HG02759 (cell line): ENCODE results near the gene IL19.
"Not testable (repeated sequence)": the region's sequence is repeated elsewhere in the genome, so short reads cannot be mapped to it uniquely, and the experiment has no call there.

ENCODE experiments used
- ATAC-seq: cut with Tn5 transposase; IDR thresholded peaks from one replicate; pipeline ENCODE4 v1.9.1; 2021; ENCODE audit warnings: mild to moderate bottlenecking, moderate library complexity; ENCODE audit not compliant: unreplicated experiment

IL19 gene

DNA sequence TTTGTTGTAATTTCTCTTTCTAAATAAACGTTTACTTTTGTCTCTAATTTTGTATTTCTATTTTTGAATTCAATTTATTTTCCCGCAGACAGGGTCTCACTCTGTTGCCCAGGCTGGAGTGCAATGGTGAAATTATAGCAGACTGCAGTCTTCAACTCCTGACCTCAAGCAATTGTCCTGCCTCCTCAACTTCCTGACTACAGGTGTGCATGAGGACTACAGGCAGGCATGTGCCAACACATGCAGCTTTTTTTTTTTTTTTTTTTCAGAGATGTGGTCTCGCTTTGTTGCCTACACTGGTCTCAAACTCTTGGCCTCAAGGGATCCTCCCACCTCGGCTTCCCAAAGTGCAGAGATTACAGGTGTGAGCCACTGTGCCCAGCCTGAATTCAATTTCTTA, 58.2 kb downstream of the IL19 start:
- no peak for ATAC-seq

DNA sequence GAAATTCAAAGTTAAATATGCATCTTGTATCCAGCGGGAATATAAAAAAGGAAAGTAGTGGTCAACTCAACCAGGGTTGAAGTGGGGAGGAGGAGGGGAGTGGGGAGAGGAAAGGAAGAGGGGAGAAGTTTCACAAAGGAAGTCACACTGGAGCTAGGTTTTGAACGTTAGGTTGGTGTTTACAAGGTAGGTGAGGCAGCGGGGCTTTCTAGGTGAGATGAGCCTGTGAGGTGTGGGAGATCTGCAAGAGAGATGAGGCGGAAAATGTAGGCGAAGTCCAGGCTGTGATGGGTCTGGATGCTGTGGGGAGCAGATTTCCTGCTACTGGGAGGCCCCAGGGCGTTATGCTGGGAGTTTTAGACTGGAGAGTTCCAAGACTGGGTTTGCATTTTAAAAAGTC, 58.7 kb downstream of the IL19 start:
- no peak for ATAC-seq

DNA sequence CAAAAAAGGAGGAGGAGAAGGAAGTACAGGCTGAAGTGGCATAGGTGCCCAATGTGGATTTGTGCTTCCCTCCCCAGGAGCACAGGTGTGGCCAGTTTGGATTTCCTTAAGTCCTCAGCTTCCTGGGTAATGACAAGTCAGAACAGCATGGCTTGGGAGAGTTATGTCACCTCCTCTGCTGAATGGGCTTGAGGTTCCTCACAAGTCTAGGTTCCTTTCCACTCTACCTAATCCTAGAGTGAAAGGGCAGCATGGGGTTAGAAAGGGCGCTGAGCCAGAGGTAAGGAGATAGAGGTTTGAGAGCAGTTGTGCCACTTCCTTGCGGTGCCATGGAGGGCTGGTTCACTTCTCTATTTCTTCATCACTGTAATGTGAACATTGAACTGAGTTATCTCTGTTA, 59.3 kb downstream of the IL19 start:
- ATAC-seq = no peak

DNA sequence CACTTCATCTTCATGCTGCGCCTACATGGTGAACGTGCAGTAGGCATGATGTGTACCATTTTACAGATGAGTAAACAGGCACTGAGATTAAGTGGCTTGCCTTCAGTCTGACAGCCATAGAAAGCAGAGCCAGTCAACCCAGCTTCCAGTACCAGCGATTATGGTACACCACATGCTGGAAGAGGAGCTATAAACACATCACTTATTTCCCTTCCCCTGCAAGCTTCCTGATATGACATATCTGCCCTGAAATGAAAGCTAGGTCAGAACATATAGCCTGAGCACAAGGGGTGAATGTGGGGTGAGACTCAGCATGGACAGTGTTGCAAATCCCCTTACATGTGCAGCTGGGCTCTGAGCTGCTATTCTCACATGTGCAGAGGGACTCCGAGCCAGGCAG, 61.1 kb downstream of the IL19 start:
- ATAC-seq = no peak

- ATAC-seq = no peak
Measured at GRCh38 chr1:206832352-206832880, 61.8 kb downstream of the IL19 start.

DNA sequence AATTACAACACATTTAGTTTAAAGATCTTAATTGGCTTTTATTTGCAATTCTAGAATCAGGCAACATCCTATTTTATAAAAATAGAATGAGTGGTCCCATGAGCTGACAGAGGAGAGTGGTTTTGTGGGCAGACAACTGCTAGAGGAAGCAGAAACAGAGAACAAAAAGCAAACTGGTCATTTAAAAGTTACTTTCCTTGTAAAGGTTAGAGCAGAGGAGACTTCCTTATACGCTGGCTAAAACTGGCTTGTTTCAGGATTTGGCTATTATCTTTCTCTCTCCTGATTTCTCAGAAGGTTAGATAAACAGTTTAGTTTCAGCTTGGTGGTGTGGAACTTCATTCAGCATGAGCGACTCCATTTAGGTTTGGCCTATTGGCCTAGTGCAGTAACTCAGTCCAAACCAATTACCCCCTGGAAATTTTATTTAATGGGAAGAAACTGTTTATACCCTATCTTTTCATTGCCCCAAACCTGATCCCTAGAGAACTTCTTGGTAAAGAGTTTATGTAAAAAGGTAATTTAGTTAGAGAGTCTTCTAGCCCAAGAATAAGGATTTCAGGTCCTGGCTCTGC, 62.6 kb downstream of the IL19 start:
- ATAC-seq = no peak

GRCh38 chr1:206833801-206834200, 63.2 kb downstream of the IL19 start:
- no peak for ATAC-seq

DNA sequence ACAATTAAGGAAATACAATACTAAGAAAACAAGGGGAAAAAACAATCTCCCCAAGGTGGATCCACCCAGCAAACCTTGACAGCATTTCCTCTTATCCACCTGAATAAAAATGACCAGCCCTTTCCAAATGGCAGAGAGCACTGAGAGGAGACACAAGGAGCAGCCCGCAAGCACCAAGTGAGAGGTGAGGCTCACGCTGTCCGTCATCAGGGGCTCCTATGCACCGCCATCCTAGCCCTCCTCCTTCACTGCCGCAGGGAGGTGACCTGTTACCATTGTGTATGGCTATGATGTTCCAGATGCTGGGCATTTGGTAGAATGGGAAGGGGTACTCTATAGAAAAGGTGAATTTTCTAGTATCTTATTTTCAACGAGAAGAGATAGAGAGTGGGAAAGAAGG, 63.6 kb downstream of the IL19 start:
- no peak for ATAC-seq

- no peak for ATAC-seq
Measured at GRCh38 chr1:206834711-206835110, 64.1 kb downstream of the IL19 start.

DNA sequence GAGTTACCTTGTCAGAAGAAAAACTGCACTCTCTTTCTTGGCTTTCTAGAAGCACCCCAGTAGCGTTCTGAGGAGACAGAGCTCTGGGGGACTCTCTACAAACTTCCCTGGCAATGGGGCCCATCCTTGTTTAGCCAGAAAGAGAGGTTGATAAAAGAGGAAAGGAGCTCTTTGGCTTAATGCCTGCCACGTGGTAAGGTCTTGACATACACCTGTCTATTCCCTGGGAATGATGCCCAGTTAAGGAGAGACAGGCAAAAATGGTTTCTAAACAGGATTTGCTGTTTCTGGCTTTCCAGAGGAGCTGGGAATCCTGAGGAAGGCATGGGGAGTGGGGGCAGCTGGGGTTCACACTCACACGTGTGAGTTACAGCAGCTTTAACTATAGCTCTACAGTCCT, 64.6 kb downstream of the IL19 start:
- ATAC-seq = no peak

DNA sequence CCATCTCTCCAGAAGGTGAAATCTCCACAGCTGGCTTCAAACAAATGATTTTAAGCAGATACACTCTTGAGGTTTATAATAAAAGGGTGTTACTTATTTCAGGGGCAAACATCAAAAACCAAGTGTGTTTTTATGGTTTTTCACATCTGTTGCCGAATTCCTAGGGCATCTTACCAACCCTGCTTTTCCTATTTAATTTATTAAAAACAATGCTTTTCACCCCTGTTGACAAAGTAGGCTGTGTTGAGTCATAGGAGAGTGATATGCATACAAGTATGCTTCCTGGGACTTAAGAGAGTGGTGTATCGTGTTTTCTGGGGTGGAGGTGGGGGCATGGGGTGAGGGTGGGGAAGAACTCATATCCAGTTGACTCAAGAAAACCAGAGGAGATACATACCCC, 65.5 kb downstream of the IL19 start:
- ATAC-seq = no peak

DNA sequence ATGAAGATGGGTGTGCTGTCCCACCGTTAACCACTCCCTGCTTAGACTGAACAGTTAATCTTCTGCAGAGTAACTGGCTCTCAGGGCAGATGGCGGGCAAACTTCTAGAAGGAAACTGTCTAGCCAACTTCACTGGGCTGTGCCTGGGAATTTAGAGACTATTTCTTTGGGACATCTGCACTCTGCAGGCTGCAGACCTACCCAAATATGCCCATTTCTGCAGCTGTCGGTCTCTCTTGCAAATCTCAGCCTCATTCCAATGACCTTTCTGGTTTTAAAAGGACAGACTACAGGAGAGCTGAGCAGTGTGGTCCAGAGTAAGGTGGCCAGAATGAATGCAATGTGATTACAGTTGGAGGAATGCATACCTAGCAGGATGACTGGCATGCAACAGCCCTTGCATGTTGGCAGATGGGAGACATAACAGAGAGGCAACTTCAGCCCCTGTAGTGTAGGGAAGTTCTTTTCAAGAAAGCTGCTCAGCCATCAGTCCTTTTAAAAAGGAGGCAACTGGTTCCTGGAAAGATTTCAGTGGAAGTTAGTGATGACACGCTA, 68.5 kb downstream of the IL19 start:
- ATAC-seq = no peak

DNA sequence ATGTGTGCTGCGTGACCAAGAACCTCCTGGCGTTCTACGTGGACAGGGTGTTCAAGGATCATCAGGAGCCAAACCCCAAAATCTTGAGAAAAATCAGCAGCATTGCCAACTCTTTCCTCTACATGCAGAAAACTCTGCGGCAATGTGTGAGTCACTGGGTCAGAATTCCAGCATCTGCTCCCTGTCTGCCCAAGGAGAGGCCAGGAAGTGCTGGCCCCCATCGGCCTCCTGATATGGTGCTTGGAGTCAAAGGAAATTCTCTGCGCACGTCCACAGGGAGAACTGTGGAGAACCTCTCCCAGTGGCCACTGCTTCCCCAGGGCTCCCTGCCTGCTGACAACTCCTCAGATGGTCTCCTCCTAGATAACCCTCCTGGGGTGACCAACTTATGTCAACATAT, 69.3 kb downstream of the IL19 start:
- no peak for ATAC-seq

- no peak for ATAC-seq
Measured at GRCh38 chr1:206841609-206842323, 71.2 kb downstream of the IL19 start.

- ATAC-seq = no peak
Measured at GRCh38 chr1:206842854-206843253, 72.3 kb downstream of the IL19 start.

GRCh38 chr1:206843626-206844025, 73.1 kb downstream of the IL19 start:
- ATAC-seq = no peak

GRCh38 chr1:206846487-206846886, 75.9 kb downstream of the IL19 start:
- ATAC-seq = no peak

DNA sequence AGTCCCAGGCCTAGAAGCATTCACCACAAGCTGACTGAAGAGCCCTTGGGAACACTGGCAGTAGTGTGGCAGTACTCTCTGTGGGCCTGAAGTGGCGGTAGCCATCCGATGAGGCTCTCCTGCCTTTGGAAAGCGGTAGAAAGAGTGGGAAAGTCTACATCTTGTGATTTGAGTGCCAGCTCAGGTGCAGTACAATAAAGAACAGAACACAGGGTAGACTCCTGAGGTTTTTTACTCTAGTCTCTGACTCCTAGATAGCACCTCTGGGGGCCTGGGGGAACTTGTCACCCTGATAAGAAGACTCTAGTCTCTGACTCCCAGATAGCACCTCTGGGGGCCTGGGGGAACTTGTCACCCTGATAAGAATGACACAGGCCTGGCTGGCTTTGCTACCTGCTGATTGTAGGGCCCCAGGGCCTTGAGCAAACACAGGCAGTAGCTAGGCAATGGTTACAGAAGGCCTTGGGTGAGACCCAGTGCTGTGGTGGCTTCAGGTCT, 76.8 kb downstream of the IL19 start:
- ATAC-seq = no peak

- no peak for ATAC-seq
Measured at GRCh38 chr1:206847946-206848345, 77.4 kb downstream of the IL19 start.

- no peak for ATAC-seq
Measured at GRCh38 chr1:206850401-206850800, 79.8 kb downstream of the IL19 start.

DNA sequence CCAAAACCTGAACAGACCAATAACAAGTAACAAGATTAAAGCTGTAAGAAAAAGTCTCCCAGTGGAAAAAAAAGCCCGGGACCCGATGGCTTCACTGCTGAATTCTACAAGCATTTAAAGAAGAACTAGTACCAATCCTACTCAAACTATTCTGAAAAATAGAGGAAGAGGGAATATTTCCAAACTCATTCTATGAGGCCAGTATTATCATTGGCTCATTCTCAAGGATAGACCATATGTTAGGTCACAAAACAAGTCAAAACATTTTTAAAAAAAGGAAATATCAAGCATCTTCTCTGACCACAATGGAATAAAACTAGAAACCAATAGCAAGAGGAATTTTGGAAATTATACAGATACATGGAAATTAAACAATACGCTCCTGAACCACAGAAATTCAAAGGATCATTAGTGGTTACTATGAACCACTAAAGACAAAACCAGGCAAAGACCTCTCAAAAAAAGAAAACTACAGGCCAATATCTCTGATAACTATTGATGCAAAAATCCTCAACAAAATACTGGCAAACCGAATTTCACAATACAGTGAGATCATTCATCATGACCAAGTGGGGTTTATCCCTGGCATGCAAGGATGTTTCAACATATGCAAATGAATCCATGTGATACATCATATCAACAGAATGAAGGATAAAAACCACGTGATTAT, 80.9 kb downstream of the IL19 start:
- no peak for ATAC-seq

DNA sequence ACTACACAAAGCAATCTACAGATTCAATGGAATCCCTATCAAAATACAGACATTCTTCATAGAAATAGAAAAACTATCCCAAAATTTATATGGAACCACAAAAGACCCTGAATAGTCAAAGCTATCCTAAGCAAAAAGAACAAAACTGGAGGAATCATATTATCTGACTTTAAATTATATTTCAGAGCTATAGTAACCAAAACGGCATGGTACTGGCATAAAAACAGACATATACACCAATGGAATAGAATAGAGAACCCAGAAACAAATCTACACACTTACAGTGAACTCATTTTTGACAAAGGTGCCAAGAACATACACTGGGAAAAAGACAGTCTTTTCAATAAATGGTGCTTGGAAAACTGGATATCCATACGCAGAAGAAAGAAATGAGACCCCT, 82.1 kb downstream of the IL19 start:
- ATAC-seq = not testable (repeated sequence)
